Body of pancreas (tissue), 4 donors: Measurements from ENCODE around the gene UNC13C. TPM values are rescaled to one million over a fixed set of nuclear protein-coding genes. Genes with fewer than 3 reads are reported as not detected.

ENCODE experiments used
- ATAC-seq: fragments of 150-250 bp; one replicate; pipeline ENCODE4 v1.9.1; 2016
- DNase-seq, 4 donors: peaks; one replicate each; pipeline ENCODE4 v3.0.0-alpha.2; 2019
- H3K27ac ChIP-seq, 4 donors: fragments of 200-600 bp; sonication (generic); 1 replicate in 3 of 4; 2 replicates in 1 of 4; pipeline versions ENCODE4 v1.5.1 to v1.6.1; 2016 to 2019; ENCODE audit warnings: mild to moderate bottlenecking in 1 of 4, mixed read lengths in 1 of 4, moderate library complexity in 1 of 4
- H3K27me3 ChIP-seq, 2 donors: fragments of 200-600 bp; sonication (generic); one replicate each; pipeline ENCODE4 v1.6.0; 2016; ENCODE audit warnings: mild to moderate bottlenecking in 1 of 2
- H3K36me3 ChIP-seq, 2 donors: fragments of 200-600 bp; sonication (generic); replicated peaks in 1 of 2; 2 replicates each; pipeline ENCODE4 v1.5.1; 2016; ENCODE audit warnings: low read depth in 2 of 2; ENCODE audit not compliant: insufficient read depth in 1 of 2
- H3K4me1 ChIP-seq: fragments of 200-600 bp; sonication (generic); one replicate; pipeline ENCODE4 v1.6.0; 2016
- H3K4me3 ChIP-seq, 2 donors: fragments of 200-600 bp; sonication (generic); 1 replicate in 1 of 2; 2 replicates in 1 of 2; pipeline ENCODE4 v1.5.1; 2016 to 2019
- H3K9me3 ChIP-seq, 3 donors: fragments of 200-600 bp; sonication (generic); 1 replicate in 2 of 3; 2 replicates in 1 of 3; pipeline ENCODE4 v1.5.1; 2016
- CTCF ChIP-seq, 7 experiments: fragments of 450-650 bp in 4 of 7; fragments of 200-600 bp in 3 of 7; sonication (generic) in 3 of 7; IDR thresholded peaks; one replicate each; pipeline ENCODE4 v1.5.1; 2016 to 2019; ENCODE audit warnings: antibody characterized with exemption in 7 of 7
- POLR2A ChIP-seq, 3 donors: fragments of 450-650 bp; IDR thresholded peaks; one replicate each; pipeline ENCODE4 v1.6.1; 2016; ENCODE audit warnings: antibody characterized with exemption in 3 of 3, mild to moderate bottlenecking in 2 of 3
- WGBS, 2 donors: methylation state at CpG; one replicate each; pipeline ENCODE4 v1.1.5; 2017; 5-methylcytosine and 5-hydroxymethylcytosine counted together
- intact Hi-C: fragments of 100-400 bp; cut with DNase I; formaldehyde crosslinking; loops from one replicate; pipeline ENCODE4 v1.15.1; 2023
- total RNA-seq, 2 donors: library from RNA; depleted of rRNA; stranded (reverse); fragments of >200 nt; gene quantifications; one replicate each; pipeline ENCODE4 v1.1.0, GENCODE V29; 2016

The UNC13C gene
- total RNA-seq, 2 donors from 2014 or later = not detected

- H3K36me3 ChIP-seq = no peaks in the 10 kb centered on the region
- ATAC-seq (no peak), DNase-seq (no peak)
- no peaks in the 10 kb centered on the region for H3K4me1 ChIP-seq
- no peaks in the 10 kb centered on the region for H3K9me3 ChIP-seq
- no peaks in the 10 kb centered on the region for H3K27me3 ChIP-seq
- no peak overlapping the region for H3K4me3 ChIP-seq
- intact Hi-C loops = no loop called here
- H3K27ac ChIP-seq = no peak overlapping the region
- 63 to 73% methylated on average over 2 of the region's 2 CpGs for WGBS, 2 donors
- TF ChIP-seq CTCF (IDR thresholded peaks at IDR 0.05) (no peak), POLR2A (IDR thresholded peaks at IDR 0.05) (no peak)
These were observed 149.3 kb downstream of the UNC13C start for GRCh38 chr15:54127574-54127973.

GRCh38 chr15:54131410-54131809 lies 153.2 kb downstream of the UNC13C start:
- no peak overlapping the region for H3K27ac ChIP-seq
- H3K4me3 ChIP-seq = no peak overlapping the region
- no peaks in the 10 kb centered on the region for H3K4me1 ChIP-seq
- DNase-seq (no peak), ATAC-seq (no peak)
- intact Hi-C loops = no loop called here
- no peaks in the 10 kb centered on the region for H3K27me3 ChIP-seq
- TF ChIP-seq CTCF (IDR thresholded peaks at IDR 0.05) = no peak
- no peak for TF ChIP-seq POLR2A (IDR thresholded peaks at IDR 0.05)
- WGBS, 2 donors = 68 to 70% methylated on average over 3 of the region's 3 CpGs
- H3K36me3 ChIP-seq = no peaks in the 10 kb centered on the region
- H3K9me3 ChIP-seq = no peaks in the 10 kb centered on the region

- Histone ChIP-seq H3K4me3 (no peak overlapping the region), H3K9me3 (no peaks in the 10 kb centered on the region), H3K27me3 (no peaks in the 10 kb centered on the region), H3K27ac (no peak overlapping the region), H3K4me1 (no peaks in the 10 kb centered on the region), H3K36me3 (no peaks in the 10 kb centered on the region)
- TF ChIP-seq CTCF (IDR thresholded peaks at IDR 0.05) (no peak), POLR2A (IDR thresholded peaks at IDR 0.05) (no peak)
- intact Hi-C loops = no loop called here
- no peak for DNase-seq
- ATAC-seq = no peak
- WGBS, 2 donors = 50 to 65% methylated on average over 1 of the region's 1 CpG
These were observed 170.9 kb downstream of the UNC13C start for GRCh38 chr15:54149115-54149531.

- intact Hi-C loops = no loop called here
These were observed 172.0 kb downstream of the UNC13C start for GRCh38 chr15:54150255-54150654.

More at GRCh38 chr15:54150255-54150654, 172.0 kb downstream of the UNC13C start:
- DNase-seq = peak in 1 of 4 donors; percentile 10
- Histone ChIP-seq H3K27me3 (no peaks in the 10 kb centered on the region), H3K36me3 (no peaks in the 10 kb centered on the region), H3K27ac (no peak overlapping the region), H3K4me3 (no peak overlapping the region), H3K9me3 (no peaks in the 10 kb centered on the region), H3K4me1 (no peaks in the 10 kb centered on the region)
- no peak for TF ChIP-seq CTCF (IDR thresholded peaks at IDR 0.05)
- no peak for TF ChIP-seq POLR2A (IDR thresholded peaks at IDR 0.05)
- no peak for ATAC-seq
- 67 to 81% methylated on average over 4 of the region's 4 CpGs for WGBS, 2 donors
